Spinal cord (tissue), 10 donors: Measurements from ENCODE around the gene DCP1A. TPM values are rescaled to one million over a fixed set of nuclear protein-coding genes. Genes with fewer than 3 reads are reported as not detected.
"Not testable (repeated sequence)": the region's sequence is repeated elsewhere in the genome, so short reads cannot be mapped to it uniquely, and the experiment has no call there.

Experiments used
- DNase-seq, 6 donors: peaks; one replicate each; pipeline versions ENCODE4 v3.0.0 to v3.0.0-alpha.2; 2013 to 2015; ENCODE audit warnings: low spot score in 6 of 6, low read depth in 4 of 6
- H3K27ac ChIP-seq: one replicate; pipeline ENCODE4 v1.5.1; 2013; ENCODE audit warnings: low read depth, low read length, control low read depth
- H3K27me3 ChIP-seq: one replicate; pipeline ENCODE4 v1.6.1; 2013; ENCODE audit warnings: low read length; ENCODE audit not compliant: control insufficient read depth, insufficient read depth
- H3K36me3 ChIP-seq: one replicate; pipeline ENCODE4 v1.6.1; 2013; ENCODE audit warnings: low read length; ENCODE audit not compliant: control insufficient read depth, insufficient read depth
- H3K4me1 ChIP-seq: one replicate; pipeline ENCODE4 v1.6.1; 2013; ENCODE audit warnings: low read length; ENCODE audit not compliant: control insufficient read depth, insufficient read depth
- H3K4me3 ChIP-seq: one replicate; pipeline ENCODE4 v1.5.1; 2013; ENCODE audit warnings: low read depth, low read length, control low read depth
- H3K9me3 ChIP-seq: one replicate; pipeline ENCODE4 v1.6.1; 2013; ENCODE audit warnings: low read length; ENCODE audit not compliant: control insufficient read depth, insufficient read depth
- WGBS: methylation state at CpG from one replicate; pipeline ENCODE4 v1.1.5; 2013; ENCODE audit warnings: missing lambda C conversion rate; ENCODE audit not compliant: insufficient coverage; 5-methylcytosine and 5-hydroxymethylcytosine counted together
- polyA plus RNA-seq, 2 donors: library from polyadenylated mRNA; unstranded; fragments of 120-200 nt; gene quantifications; one replicate each; pipeline ENCODE4 v1.2.1, GENCODE V29; 2013; ENCODE audit not compliant: insufficient read length in 2 of 2
- total RNA-seq, 2 donors: library from RNA; depleted of rRNA in 1 of 2; stranded (reverse); fragments of 120-200 nt in 1 of 2; fragments of >200 nt in 1 of 2; gene quantifications; one replicate each; pipeline versions ENCODE4 v1.2.3 to v1.2.4, GENCODE V29; 2013 to 2014
- donor health status: healthy.

Gene DCP1A
- total and polyA plus RNA-seq, 4 donors: 13.3 to 18.3 (median 16.6) TPM

- Histone ChIP-seq H3K4me1 (no peaks in the 10 kb centered on the region), H3K27me3 (no peaks in the 10 kb centered on the region), H3K36me3 (no peaks in the 10 kb centered on the region), H3K9me3 (no peaks in the 10 kb centered on the region), H3K27ac (no peak overlapping the region), H3K4me3 (no peak overlapping the region)
- no peak for DNase-seq
- no CpG with 5 or more reads among the region's 3 CpGs for WGBS
Observed at GRCh38 chr3:53361852-53362251, 14.5 kb upstream of the DCP1A start.

DNA sequence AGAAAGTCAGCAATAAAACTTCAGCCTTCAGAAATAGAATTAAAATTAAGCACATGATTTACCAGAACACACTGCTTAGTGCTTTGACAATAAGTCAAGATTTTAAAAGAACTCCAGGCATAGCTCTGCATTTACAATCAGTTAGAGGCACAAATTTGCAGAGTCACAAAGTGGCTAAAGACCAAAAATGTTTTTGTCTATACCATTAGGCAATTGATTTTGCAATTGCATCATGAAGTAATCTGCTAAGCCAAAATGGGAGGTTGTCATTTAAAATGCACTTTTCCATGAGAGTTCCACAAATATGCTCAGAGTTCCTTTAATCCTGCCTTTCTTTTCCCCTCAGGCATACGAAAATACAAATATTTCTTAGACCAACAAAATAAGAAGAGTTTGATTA, 10.1 kb upstream of the DCP1A start:
- Histone ChIP-seq H3K4me3 (no peak overlapping the region), H3K27me3 (no peaks in the 10 kb centered on the region), H3K9me3 (no peaks in the 10 kb centered on the region), H3K4me1 (no peaks in the 10 kb centered on the region), H3K36me3 (no peaks in the 10 kb centered on the region), H3K27ac (no peak overlapping the region)
- DNase-seq: no peak
- no CpG with 5 or more reads among the region's 1 CpG for WGBS

DNA sequence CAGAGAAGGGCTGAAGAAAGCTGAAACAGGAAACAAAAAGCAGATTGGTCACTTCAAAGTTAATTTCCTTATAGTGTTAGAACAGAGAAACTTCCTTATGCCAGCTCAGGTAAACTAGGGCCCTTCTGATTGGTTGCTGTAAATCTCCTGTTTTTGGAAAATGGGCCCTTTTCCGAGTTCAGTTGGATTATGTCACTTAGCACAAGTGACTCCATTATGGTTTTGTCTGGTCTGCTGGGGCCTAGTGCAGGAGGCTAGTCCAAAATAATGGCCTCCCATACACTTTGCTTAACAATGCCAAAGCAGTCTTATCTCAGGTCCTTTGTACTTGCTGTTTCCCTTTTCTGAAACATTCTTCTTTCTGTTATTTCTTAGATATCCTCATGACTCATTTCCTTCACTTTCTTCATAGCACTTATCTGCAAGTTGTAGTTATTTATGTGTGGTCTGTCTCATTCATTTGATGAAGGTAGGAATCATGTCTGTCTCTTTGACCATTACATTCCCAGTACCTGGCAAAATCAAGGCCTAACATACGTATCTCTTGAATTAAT, 7.7 kb upstream of the DCP1A start:
- Histone ChIP-seq H3K36me3 (no peaks in the 10 kb centered on the region), H3K27ac (no peak overlapping the region), H3K9me3 (no peaks in the 10 kb centered on the region), H3K4me1 (no peaks in the 10 kb centered on the region), H3K4me3 (no peak overlapping the region), H3K27me3 (no peaks in the 10 kb centered on the region)
- no peak for DNase-seq
- 83% methylated on average over 1 of the region's 2 CpGs for WGBS

DNA sequence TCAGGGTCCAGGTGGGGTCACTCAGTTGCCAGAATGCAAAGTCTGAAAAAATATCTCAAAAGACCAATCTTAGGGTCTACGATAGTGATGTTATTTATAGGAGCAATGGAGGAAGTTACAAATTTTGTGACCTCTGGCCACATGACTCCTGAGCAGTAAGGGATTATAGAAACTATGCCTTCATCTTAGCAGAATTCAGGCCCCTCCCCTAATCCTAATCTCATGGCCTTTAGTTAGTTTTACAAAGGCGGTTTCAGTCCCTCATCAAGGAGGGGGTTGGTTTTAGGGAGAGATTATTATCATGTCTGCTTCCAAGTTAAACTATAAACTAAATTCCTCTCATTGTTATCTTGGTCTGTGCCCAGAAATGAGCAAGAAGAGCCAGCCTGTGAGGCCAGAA, 5.9 kb upstream of the DCP1A start:
- DNase-seq: no peak
- Histone ChIP-seq H3K27me3 (no peaks in the 10 kb centered on the region), H3K4me1 (peaks cover 3% of the 10 kb centered on the region), H3K36me3 (no peaks in the 10 kb centered on the region), H3K9me3 (no peaks in the 10 kb centered on the region), H3K4me3 (no peak overlapping the region), H3K27ac (no peak overlapping the region)
- no CpG with 5 or more reads among the region's 2 CpGs for WGBS

GRCh38 chr3:53350652-53351051, 3.3 kb upstream of the DCP1A start:
- Histone ChIP-seq H3K27me3 (no peaks in the 10 kb centered on the region), H3K36me3 (no peaks in the 10 kb centered on the region), H3K9me3 (no peaks in the 10 kb centered on the region), H3K4me1 (peaks cover 6% of the 10 kb centered on the region), H3K27ac (no peak overlapping the region), H3K4me3 (no peak overlapping the region)
- 10% methylated on average over 2 of the region's 3 CpGs for whole genome bisulfite sequencing
- DNase-seq: peak in 2 of 6 donors; percentile 8 to 49

DNA sequence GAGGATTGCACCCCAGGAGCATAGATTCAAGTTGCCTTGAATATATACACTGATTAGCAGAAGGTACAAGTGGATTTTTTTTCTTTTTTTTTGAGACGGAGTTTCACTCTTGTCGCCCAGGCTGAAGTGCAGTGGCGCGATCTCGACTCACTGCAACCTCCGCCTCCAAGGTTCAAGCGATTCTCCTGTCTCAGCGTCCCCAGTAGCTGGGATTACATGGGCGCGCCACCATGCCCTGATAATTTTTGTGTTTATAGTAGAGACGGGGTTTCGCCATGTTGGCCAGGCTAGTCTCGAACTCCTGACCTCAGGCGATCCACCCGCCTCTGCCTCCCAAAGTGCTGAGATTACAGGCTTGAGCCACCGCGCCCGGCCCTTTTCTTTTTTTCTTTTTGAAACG, 775 bp upstream of the DCP1A start:
- not testable (repeated sequence) for DNase-seq, H3K4me1 ChIP-seq, H3K36me3 ChIP-seq, H3K9me3 ChIP-seq, H3K27me3 ChIP-seq
- Histone ChIP-seq H3K4me3 (peak overlapping the region; percentile 97), H3K27ac (peak overlapping the region; percentile 98)
- 96% methylated on average over 12 of the region's 19 CpGs for WGBS

GRCh38 chr3:53346922-53347260, 452 bp downstream of the DCP1A start:
- peaks cover 6% of the 10 kb centered on the region for H3K4me1 ChIP-seq
- H3K4me3 ChIP-seq: peak overlapping the region; percentile 97
- DNase-seq: peak in 1 of 6 donors; percentile 6
- no peaks in the 10 kb centered on the region for H3K9me3 ChIP-seq
- H3K27ac ChIP-seq: peak overlapping the region; percentile 98
- H3K27me3 ChIP-seq: no peaks in the 10 kb centered on the region
- H3K36me3 ChIP-seq: peaks cover 5% of the 10 kb centered on the region
- WGBS: 0% methylated on average over 9 of the region's 11 CpGs

DNA sequence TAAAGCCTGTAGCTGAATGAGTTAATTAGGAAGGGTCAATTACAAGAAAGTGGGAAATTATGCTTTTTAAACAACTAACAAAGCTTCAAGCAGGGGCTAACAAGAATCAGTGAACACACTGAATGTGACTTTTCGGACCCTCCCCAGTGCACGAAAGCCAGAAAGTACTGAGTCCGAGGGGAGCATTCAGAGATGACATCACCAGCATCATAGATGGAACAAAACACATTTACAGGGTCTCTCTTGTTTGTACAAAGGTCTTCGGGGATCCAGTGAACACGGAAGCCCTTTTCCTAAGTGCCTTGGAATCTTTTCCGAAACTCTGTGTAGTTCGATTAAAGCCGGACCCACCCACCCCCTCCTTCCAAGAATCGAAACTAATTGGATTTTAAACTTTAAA, 829 bp downstream of the DCP1A start:
- Histone ChIP-seq H3K27ac (peak overlapping the region; percentile 98), H3K9me3 (no peaks in the 10 kb centered on the region), H3K4me1 (peaks cover 6% of the 10 kb centered on the region), H3K27me3 (no peaks in the 10 kb centered on the region), H3K4me3 (peak overlapping the region; percentile 97), H3K36me3 (peaks cover 8% of the 10 kb centered on the region)
- peak in 5 of 6 donors; percentile 9 to 53 (median 17) for DNase-seq
- WGBS: 2% methylated on average over 5 of the region's 9 CpGs

DNA sequence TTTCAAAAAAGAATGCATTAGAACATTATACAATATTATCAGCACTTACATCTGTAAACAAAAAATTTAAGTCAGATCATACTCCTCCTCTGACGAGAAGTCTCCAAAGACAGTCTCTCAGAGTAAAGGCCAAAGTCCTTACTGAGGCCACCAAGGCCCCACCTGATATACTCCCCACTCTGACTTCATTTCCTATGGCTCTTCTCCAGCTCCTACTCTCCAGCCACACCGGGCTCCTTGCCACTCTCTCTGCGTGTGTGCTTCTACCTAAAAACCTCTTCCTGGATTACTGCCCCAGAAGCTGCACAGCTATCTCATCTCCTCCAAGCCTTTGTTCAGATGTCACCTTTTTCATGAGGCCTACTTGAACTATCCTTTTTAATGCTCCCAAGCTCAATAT, 5.0 kb downstream of the DCP1A start:
- H3K27ac ChIP-seq: no peak overlapping the region
- WGBS: 80% methylated on average over 3 of the region's 3 CpGs
- H3K36me3 ChIP-seq: peaks cover 21% of the 10 kb centered on the region
- H3K4me3 ChIP-seq: no peak overlapping the region
- H3K27me3 ChIP-seq: no peaks in the 10 kb centered on the region
- no peak for DNase-seq
- no peaks in the 10 kb centered on the region for H3K9me3 ChIP-seq
- no peaks in the 10 kb centered on the region for H3K4me1 ChIP-seq

DNA sequence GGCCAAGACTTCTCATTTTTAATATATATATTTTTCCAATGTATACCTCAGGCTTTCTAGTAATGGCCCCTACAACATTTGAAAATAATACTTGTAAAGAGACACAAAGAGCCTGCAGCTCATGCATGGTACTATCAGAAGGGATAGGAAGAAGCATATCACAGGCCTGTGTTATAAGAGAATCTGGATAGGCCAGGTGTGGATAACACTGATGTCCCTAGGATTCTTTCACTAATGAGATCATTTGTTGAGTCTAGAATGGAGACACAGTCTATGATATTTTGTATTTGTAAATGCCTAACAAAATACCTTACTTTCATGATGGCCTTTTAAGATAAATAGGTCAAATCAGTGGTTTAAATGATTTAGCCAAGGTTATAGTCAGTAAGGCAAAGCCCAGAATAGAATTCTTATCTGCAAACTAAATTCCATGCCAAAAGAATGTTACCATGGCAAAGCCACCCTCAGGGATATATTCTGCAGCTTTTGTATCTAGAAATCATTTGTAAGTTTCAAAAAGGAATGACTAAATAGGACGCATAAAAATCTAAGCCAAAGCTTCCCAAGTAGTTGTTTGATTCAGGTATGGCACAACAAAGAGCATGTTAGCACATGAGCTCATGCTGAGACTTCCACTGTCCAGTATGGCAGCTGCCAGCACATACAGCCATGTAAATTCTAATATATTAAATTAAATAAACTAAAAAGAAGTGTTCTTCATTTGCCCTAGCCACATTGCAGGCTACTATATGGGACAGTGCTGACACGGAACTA, 10.0 kb downstream of the DCP1A start:
- Histone ChIP-seq H3K4me3 (no peak overlapping the region), H3K27ac (no peak overlapping the region), H3K27me3 (no peaks in the 10 kb centered on the region), H3K4me1 (no peaks in the 10 kb centered on the region), H3K36me3 (peaks cover 32% of the 10 kb centered on the region), H3K9me3 (no peaks in the 10 kb centered on the region)
- no peak for DNase-seq
- no CpG with 5 or more reads among the region's 2 CpGs for WGBS
